Gastrocnemius medialis (tissue), 4 donors: ENCODE results near the gene SNPH. TPM values are rescaled to one million over a fixed set of nuclear protein-coding genes. Genes with fewer than 3 reads are reported as not detected.

Source experiments
- ATAC-seq, 2 donors: fragments of 150-250 bp; one replicate each; pipeline ENCODE4 v1.9.1; 2016
- DNase-seq, 2 donors: peaks; one replicate each; pipeline ENCODE4 v3.0.0-alpha.2; 2019
- H3K27ac ChIP-seq, 4 donors: fragments of 200-600 bp; sonication (generic); 1 replicate in 1 of 4; 2 replicates in 3 of 4; pipeline ENCODE4 v1.5.1; 2016 to 2018; ENCODE audit warnings: mild to moderate bottlenecking in 2 of 4, moderate library complexity in 1 of 4
- H3K27me3 ChIP-seq, 3 donors: fragments of 200-600 bp; sonication (generic) in 2 of 3; 1 replicate in 1 of 3; 2 replicates in 2 of 3; pipeline versions ENCODE4 v1.5.1 to v1.6.0; 2016 to 2019; ENCODE audit warnings: mild to moderate bottlenecking in 1 of 3, moderate library complexity in 1 of 3
- H3K36me3 ChIP-seq, 2 donors: fragments of 200-600 bp; sonication (generic) in 1 of 2; one replicate each; pipeline ENCODE4 v1.5.1; 2017 to 2018
- H3K4me1 ChIP-seq, 2 donors: fragments of 200-600 bp; sonication (generic) in 1 of 2; one replicate each; pipeline ENCODE4 v1.5.1; 2016 to 2017; ENCODE audit warnings: mild to moderate bottlenecking in 2 of 2
- H3K4me3 ChIP-seq, 4 donors: fragments of 200-600 bp; sonication (generic) in 3 of 4; 1 replicate in 1 of 4; 2 replicates in 3 of 4; pipeline ENCODE4 v1.5.1; 2016 to 2019; ENCODE audit warnings: mild to moderate bottlenecking in 2 of 4
- H3K9me3 ChIP-seq, 3 donors: fragments of 200-600 bp; sonication (generic) in 2 of 3; 1 replicate in 1 of 3; 2 replicates in 2 of 3; pipeline ENCODE4 v1.5.1; 2016 to 2019
- POLR2A ChIP-seq, 2 donors: fragments of 450-650 bp; IDR thresholded peaks; one replicate each; pipeline ENCODE4 v1.6.1; 2017; ENCODE audit warnings: antibody characterized with exemption in 2 of 2, mild to moderate bottlenecking in 2 of 2, moderate library complexity in 2 of 2
- in situ Hi-C, 4 donors: fragments of 200-750 bp; cut with MboI; loops; one replicate each; pipeline versions ENCODE4 v1.15.0 to v1.8.0; 2017; ENCODE audit warnings: low sequenced_read_pairs in 4 of 4
- intact Hi-C: fragments of 100-400 bp; cut with DNase I; formaldehyde crosslinking; loops from one replicate; pipeline ENCODE4 v1.15.1; 2023; ENCODE audit warnings: low total_unique reads
- total RNA-seq, 4 donors: library from RNA; depleted of rRNA; stranded (reverse); fragments of >200 nt; gene quantifications; one replicate each; pipeline versions ENCODE4 v1.1.0 to v1.2.3, GENCODE V29; 2016
- TF ChIP-seq, protein P1 (sequence below), 5 experiments: fragments of 450-650 bp in 3 of 5; fragments of 200-600 bp in 2 of 5; sonication (generic) in 2 of 5; IDR thresholded peaks in 4 of 5; conservative IDR thresholded peaks in 1 of 5; 1 replicate in 4 of 5; 2 replicates in 1 of 5; pipeline ENCODE4 v1.5.1; 2016 to 2019; ENCODE audit warnings: antibody characterized with exemption in 5 of 5, mild to moderate bottlenecking in 3 of 5, moderate library complexity in 3 of 5

The SNPH gene
- total RNA-seq, 4 donors from 2014 or later: 3.1 to 27.4 (median 15.9) TPM

DNA sequence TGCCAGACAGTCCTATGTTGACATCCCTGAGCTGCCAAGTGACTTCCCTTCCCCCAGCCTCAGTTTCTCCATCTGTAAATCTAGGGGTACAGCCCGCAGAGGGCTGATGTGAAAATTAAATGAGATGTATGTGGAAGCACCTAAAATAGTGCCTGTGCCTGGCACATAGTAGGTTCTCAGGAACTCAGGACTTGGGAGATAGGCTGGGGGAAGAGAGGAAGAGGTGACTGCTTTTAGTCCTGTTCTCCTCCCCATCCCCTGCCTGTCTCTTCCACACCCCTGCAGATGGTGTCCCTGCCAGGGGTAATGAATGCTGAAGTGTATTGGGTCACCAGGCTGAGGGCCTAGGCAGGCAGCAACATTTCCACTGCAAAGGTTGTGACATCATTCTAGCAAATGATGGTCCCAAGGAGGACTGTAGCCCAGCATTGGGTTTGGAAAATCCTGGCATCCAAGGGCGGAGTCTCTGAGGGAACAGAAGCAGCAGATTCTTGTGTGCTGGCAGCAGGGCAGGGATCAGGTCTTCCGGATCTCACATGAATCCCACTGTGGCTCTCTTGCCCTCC, 1.8 kb downstream of the SNPH start:
- H3K27ac ChIP-seq: no peak overlapping the region
- no peaks in the 10 kb centered on the region for H3K36me3 ChIP-seq
- H3K27me3 ChIP-seq: no peaks in the 10 kb centered on the region
- no peak overlapping the region for H3K4me3 ChIP-seq
- peaks cover 3 to 10% of the 10 kb centered on the region in 2 donors for H3K4me1 ChIP-seq
- TF ChIP-seq, protein P1, sequence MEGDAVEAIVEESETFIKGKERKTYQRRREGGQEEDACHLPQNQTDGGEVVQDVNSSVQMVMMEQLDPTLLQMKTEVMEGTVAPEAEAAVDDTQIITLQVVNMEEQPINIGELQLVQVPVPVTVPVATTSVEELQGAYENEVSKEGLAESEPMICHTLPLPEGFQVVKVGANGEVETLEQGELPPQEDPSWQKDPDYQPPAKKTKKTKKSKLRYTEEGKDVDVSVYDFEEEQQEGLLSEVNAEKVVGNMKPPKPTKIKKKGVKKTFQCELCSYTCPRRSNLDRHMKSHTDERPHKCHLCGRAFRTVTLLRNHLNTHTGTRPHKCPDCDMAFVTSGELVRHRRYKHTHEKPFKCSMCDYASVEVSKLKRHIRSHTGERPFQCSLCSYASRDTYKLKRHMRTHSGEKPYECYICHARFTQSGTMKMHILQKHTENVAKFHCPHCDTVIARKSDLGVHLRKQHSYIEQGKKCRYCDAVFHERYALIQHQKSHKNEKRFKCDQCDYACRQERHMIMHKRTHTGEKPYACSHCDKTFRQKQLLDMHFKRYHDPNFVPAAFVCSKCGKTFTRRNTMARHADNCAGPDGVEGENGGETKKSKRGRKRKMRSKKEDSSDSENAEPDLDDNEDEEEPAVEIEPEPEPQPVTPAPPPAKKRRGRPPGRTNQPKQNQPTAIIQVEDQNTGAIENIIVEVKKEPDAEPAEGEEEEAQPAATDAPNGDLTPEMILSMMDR (IDR thresholded peaks at IDR 0.05 in 4 of 5, conservative IDR thresholded peaks at IDR 0.05 in 1 of 5): no peak
- TF ChIP-seq POLR2A (IDR thresholded peaks at IDR 0.05): no peak
- DNase-seq (no peak), ATAC-seq (no peak)
- in situ Hi-C loops: no loop called here
- intact Hi-C loops: no loop called here
- no peaks in the 10 kb centered on the region for H3K9me3 ChIP-seq

DNA sequence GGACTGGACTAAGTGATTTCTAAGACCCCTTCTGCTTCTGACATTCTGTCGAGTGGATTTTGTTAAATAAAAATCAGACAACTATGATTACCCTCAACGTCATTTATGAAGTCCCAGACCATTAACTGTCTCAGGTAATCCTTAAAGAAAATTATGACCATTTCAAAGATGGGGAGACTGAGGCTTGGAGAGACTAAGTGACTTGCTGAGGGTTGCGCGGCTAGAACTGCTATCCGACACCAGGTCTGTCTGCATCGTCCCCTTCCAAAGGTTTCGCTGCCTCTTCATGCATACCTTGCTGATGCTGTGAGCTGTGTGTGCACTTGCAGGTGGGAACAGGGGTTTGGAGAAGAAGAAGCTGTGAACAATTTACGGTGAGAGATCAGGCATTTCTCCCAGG, 3.1 kb downstream of the SNPH start:
- Histone ChIP-seq H3K4me3 (no peak overlapping the region), H3K9me3 (no peaks in the 10 kb centered on the region), H3K4me1 (peaks cover 3 to 10% of the 10 kb centered on the region in 2 donors), H3K36me3 (no peaks in the 10 kb centered on the region), H3K27ac (no peak overlapping the region), H3K27me3 (no peaks in the 10 kb centered on the region)
- in situ Hi-C loops (no loop called here), intact Hi-C loops (no loop called here)
- ATAC-seq: no peak
- DNase-seq: no peak
- TF ChIP-seq POLR2A (IDR thresholded peaks at IDR 0.05): no peak
- TF ChIP-seq, protein P1 (IDR thresholded peaks at IDR 0.05 in 4 of 5, conservative IDR thresholded peaks at IDR 0.05 in 1 of 5): no peak

DNA sequence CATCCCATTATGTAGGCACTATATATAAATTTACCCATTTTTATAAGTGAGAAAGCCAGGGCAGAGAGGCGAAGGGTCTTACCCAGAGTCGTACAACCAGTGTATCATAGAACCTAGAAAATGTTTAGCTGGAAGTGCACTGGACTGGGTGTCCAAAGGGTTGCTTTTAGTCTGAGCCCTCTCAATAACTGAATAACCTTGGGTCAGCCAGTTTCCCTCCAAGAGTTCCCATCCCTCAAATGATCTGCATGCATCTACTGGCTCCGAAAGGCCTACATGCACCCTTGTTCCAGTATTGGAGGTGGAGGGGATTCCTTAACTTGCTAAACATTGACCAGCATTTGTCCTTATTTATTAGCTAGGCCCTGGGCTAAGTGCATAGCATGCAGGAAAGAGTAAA, 3.8 kb downstream of the SNPH start:
- no peak overlapping the region for H3K4me3 ChIP-seq
- H3K36me3 ChIP-seq: no peaks in the 10 kb centered on the region
- no peak for ATAC-seq
- intact Hi-C loops: no loop called here
- TF ChIP-seq, protein P1 (IDR thresholded peaks at IDR 0.05 in 4 of 5, conservative IDR thresholded peaks at IDR 0.05 in 1 of 5): no peak
- TF ChIP-seq POLR2A (IDR thresholded peaks at IDR 0.05): no peak
- DNase-seq: no peak
- H3K4me1 ChIP-seq: peaks cover 3 to 10% of the 10 kb centered on the region in 2 donors
- H3K27me3 ChIP-seq: no peaks in the 10 kb centered on the region
- no peaks in the 10 kb centered on the region for H3K9me3 ChIP-seq
- in situ Hi-C loops: no loop called here
- H3K27ac ChIP-seq: no peak overlapping the region

DNA sequence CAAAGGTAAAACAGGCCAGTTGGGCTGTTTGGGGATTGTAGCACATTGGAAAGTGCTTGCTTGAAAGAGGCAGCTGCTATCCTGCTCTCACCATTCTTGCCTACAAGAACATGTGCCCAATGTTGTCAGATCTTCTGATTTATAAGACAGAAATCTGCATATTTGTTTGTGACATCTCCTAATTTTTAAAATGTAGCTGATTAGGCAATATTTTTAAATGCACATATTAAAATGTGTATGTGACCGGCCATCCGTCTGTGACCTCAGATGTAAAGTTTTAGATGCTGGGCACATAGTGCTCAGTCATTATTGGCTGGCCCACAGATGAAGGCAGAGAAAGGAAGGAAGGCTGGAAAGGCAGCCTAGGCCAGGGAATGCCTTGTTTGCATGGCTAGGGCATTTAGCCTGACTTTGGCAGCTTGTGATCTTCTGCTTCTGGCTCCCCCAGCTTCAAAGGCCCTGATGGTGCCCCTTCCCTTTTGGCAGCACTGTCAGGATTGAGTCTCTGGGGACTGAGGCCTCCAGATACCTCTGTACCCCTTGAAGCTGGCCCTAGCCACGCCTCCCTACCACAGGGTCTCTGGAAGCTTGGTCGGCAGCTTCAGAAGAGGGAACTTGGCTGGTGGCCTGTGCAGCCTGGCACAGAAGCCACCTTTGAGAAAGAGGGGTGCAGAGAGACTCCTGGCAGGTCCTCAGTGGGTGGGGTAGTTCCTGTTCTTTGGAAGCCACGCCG, 6.4 kb downstream of the SNPH start:
- H3K4me1 ChIP-seq: no peaks in the 10 kb centered on the region
- H3K27ac ChIP-seq: no peak overlapping the region
- in situ Hi-C loops (no loop called here), intact Hi-C loops (no loop called here)
- no peak for DNase-seq
- H3K27me3 ChIP-seq: no peaks in the 10 kb centered on the region
- no peak for ATAC-seq
- no peak for TF ChIP-seq POLR2A (IDR thresholded peaks at IDR 0.05)
- TF ChIP-seq, protein P1 (IDR thresholded peaks at IDR 0.05 in 4 of 5, conservative IDR thresholded peaks at IDR 0.05 in 1 of 5): no peak
- H3K36me3 ChIP-seq: no peaks in the 10 kb centered on the region
- H3K4me3 ChIP-seq: no peak overlapping the region
- H3K9me3 ChIP-seq: no peaks in the 10 kb centered on the region
